Immature natural killer cell (primary cell): ENCODE results near the gene TTC1. TPM values are rescaled to one million over a fixed set of nuclear protein-coding genes. Genes with fewer than 3 reads are reported as not detected.
A peak's percentile ranks its signal among the peaks of the same experiment; 100 is the strongest.

Experiments
- DNase-seq, 3 donors: peaks; one replicate each; pipeline ENCODE4 v3.0.0; 2022; ENCODE audit warnings: mixed read lengths in 1 of 3
- H3K27ac Mint-ChIP-seq, 6 donors: one replicate each; pipeline ENCODE4 v1.8.0; 2020; ENCODE audit warnings: mixed read lengths in 6 of 6, mild to moderate bottlenecking in 5 of 6, inconsistent platforms in 4 of 6, moderate library complexity in 3 of 6
- H3K27me3 Mint-ChIP-seq, 3 donors: one replicate each; pipeline ENCODE4 v1.8.0; 2020 to 2021; ENCODE audit warnings: low read depth in 3 of 3, mild to moderate bottlenecking in 3 of 3, mixed read lengths in 3 of 3, moderate library complexity in 3 of 3, inconsistent platforms in 1 of 3
- H3K36me3 Mint-ChIP-seq, 3 donors: one replicate each; pipeline ENCODE4 v1.8.0; 2020; ENCODE audit warnings: mixed read lengths in 3 of 3, inconsistent platforms in 2 of 3, mild to moderate bottlenecking in 2 of 3
- H3K4me1 Mint-ChIP-seq, 2 donors: one replicate each; pipeline ENCODE4 v1.8.0; 2020; ENCODE audit warnings: inconsistent platforms in 2 of 2, mild to moderate bottlenecking in 2 of 2, mixed read lengths in 2 of 2, moderate library complexity in 1 of 2
- H3K4me3 Mint-ChIP-seq, 5 donors: one replicate each; pipeline ENCODE4 v1.8.0; 2020; ENCODE audit warnings: mild to moderate bottlenecking in 5 of 5, mixed read lengths in 5 of 5, inconsistent platforms in 3 of 5, moderate library complexity in 3 of 5
- H3K9me3 Mint-ChIP-seq, 6 donors: one replicate each; pipeline ENCODE4 v1.8.0; 2020; ENCODE audit warnings: mild to moderate bottlenecking in 6 of 6, mixed read lengths in 6 of 6, inconsistent platforms in 4 of 6, moderate library complexity in 3 of 6
- polyA plus RNA-seq, 3 donors: library from polyadenylated mRNA; unstranded; fragments of 300-500 nt; fragmentation: Illumina TruSeq; gene quantifications; one replicate each; pipeline ENCODE4 v1.2.3, GENCODE V29; 2021

TTC1 gene
- polyA plus RNA-seq, 3 donors from 2014 or later, result 90.2 to 129 (median 104) TPM

DNA sequence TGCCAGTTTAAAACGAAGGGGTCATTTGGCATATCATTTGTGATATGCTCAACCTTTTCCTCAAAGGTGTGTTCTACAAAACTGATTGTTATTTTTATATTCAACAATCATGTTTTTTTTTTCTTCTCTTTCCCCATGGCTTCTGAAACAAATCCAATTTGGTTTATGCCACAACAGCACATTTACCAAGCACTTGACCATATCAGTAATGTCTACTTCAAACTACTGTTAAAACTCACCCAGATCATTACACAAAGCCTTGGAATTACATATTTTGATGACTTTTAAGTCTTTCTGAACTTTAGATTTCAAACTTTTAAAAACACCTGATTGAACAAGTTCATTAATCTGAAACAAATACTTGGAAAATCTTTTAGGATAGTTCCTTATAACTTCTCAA, 81.1 kb downstream of the TTC1 start:
- Mint-ChIP-seq H3K9me3 (no peaks in the 10 kb centered on the region), H3K27me3 (no peaks in the 10 kb centered on the region), H3K4me1 (peaks cover 0 to 7% of the 10 kb centered on the region in 2 donors), H3K4me3 (no peak overlapping the region), H3K36me3 (peaks cover 17 to 23% (median 22%) of the 10 kb centered on the region in 3 donors), H3K27ac (no peak overlapping the region)
- no peak for DNase-seq

DNA sequence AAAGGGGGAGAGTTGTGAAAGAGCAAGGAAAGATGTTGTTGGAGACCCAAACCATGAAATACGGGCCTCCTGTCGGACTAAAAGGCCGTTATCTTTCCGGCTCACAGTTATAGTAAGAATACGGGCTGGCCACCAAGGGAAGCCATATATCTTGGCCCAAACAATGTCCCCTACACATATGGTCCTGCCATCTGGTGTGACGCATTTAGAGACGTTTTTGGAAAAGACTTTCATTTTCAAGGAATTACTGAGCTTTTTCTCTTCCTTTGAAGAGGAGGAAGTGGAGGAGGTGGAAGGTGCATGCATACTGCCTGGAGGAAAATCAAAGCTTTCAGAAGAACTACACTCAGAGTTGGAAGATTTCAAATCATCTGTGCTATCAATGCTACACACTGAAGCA, 83.6 kb downstream of the TTC1 start:
- DNase-seq, result no peak
- Mint-ChIP-seq H3K4me3 (no peak overlapping the region), H3K27ac (peak overlapping the region in 1 of 6 donors; percentile 14), H3K36me3 (peaks cover 21 to 23% (median 22%) of the 10 kb centered on the region in 3 donors), H3K4me1 (peaks cover 0 to 11% of the 10 kb centered on the region in 2 donors), H3K9me3 (no peaks in the 10 kb centered on the region), H3K27me3 (peaks cover 0 to 1% (median 0%) of the 10 kb centered on the region in 3 donors)

DNA sequence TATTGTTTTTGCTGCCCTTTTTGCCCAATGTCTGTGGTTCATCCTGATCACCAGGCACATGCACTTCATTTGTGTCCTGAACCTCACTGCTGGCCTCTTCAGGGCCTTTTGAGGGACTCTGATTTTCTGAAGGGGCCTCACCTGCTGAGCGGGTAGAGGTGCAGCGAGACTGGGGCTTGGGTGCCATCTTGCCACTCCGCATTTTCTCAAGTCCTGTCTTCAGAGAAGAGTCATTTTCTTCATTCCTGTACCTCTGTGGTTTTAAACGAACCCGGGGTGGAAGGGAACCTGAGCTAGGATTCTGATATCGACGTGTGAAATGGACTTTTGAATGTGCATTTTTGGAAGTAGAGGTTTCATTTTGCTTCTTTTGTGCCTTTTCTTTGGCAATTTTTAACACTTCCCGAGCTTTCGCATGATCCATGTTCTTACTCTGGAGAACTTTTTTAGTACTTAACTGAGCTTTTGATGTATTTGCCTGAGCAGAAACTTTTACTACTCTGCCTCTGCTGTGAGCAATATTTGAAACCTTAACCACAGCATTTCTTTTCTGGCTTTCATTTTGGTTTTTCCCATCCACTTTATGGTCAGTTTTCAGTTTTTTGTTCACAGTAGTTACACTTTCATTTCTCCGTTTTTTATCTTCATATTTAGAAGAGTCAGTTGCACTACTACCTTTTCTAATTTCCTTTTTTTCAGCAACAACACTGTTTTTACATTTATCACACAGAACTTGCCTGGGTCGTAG, 84.2 kb downstream of the TTC1 start:
- no peak for DNase-seq
- Mint-ChIP-seq H3K4me3 (no peak overlapping the region), H3K4me1 (peaks cover 3 to 11% of the 10 kb centered on the region in 2 donors), H3K27ac (peak overlapping the region in 2 of 6 donors; percentile 12 to 53), H3K36me3 (peaks cover 22 to 26% (median 24%) of the 10 kb centered on the region in 3 donors), H3K27me3 (peaks cover 0 to 1% (median 0%) of the 10 kb centered on the region in 3 donors), H3K9me3 (no peaks in the 10 kb centered on the region)

DNA sequence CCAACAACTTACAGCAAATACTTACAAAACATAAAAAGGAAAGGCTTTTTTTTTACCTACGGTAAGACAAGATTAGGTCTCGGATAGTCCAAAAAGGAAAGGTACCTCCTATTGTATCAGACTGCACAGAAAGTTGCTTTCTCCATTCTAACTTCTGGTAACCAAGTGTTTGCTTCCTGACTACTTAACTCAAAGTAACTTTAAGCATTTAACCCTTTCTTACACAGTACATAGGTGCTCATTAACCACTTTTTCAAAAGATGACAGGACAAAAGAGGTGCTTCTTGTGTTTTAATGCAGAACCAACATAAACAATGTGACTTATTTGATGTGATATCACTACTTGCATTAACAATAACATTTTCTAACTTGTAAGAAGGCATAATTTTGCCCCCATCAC, 87.2 kb downstream of the TTC1 start:
- Mint-ChIP-seq H3K36me3 (peaks cover 27 to 28% (median 27%) of the 10 kb centered on the region in 3 donors), H3K4me3 (no peak overlapping the region), H3K9me3 (no peaks in the 10 kb centered on the region), H3K27me3 (peaks cover 0 to 1% (median 0%) of the 10 kb centered on the region in 3 donors), H3K4me1 (peaks cover 4 to 18% of the 10 kb centered on the region in 2 donors), H3K27ac (no peak overlapping the region)
- no peak for DNase-seq

DNA sequence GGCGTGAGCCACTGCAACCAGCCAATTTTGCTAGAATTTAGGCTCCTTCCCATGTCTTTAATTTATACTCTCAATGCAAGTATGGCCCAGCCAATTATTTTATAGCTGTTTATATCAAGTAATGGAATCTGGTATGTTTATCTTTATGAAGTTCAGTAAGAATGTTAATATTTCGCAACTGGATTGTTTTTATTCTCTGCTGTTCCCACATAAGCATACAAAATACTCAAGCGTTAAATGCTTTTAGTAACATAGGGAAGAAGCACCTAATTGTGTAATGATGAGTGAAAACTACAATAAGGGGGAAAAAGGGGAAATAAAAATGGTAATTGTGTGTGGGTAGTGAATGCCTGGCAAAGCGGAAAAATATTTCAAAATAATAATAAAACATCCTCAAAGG, 89.1 kb downstream of the TTC1 start:
- DNase-seq, result no peak
- H3K36me3 Mint-ChIP-seq, result peaks cover 19 to 24% (median 19%) of the 10 kb centered on the region in 3 donors
- H3K4me3 Mint-ChIP-seq, result no peak overlapping the region
- no peak overlapping the region for H3K27ac Mint-ChIP-seq
- H3K27me3 Mint-ChIP-seq, result peaks cover 0 to 1% (median 0%) of the 10 kb centered on the region in 3 donors
- peaks cover 4 to 23% of the 10 kb centered on the region in 2 donors for H3K4me1 Mint-ChIP-seq
- H3K9me3 Mint-ChIP-seq, result no peaks in the 10 kb centered on the region

DNA sequence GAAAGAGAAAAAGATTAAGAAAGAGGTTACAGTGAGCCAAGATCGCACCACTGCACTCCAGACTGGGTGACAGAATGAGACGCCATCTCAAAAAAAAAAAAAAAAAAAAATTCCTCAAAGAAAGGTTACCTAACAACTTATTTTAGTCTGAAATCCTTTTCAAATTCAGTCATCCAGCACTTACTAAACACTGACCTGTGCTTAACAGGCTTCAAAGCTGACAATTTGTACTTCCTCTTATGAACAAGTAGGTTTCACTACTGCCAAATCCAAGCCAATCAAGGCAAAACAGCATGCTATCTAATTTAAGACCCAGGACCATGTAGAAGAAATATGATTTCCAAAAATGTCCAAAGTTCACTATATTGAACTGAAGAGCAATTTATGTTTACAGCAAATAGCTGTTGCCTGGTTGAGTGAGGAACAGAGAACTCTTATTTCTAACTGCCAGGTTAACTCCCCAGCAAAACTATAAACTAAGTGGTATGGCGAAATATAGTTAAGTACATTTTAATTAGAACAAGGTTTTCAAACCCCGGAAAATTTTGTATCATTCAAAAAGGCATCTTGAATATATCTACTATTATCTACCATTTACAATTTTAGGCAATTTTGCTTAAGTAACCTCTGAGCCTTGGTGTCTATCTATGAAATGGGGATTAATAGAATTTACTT, 96.9 kb downstream of the TTC1 start:
- H3K9me3 Mint-ChIP-seq, result no peaks in the 10 kb centered on the region
- H3K27ac Mint-ChIP-seq, result peak overlapping the region in 5 of 6 donors; percentile 4 to 76 (median 53)
- DNase-seq, result no peak
- peaks cover 3 to 15% (median 9%) of the 10 kb centered on the region in 3 donors for H3K36me3 Mint-ChIP-seq
- no peaks in the 10 kb centered on the region for H3K27me3 Mint-ChIP-seq
- peaks cover 10 to 36% of the 10 kb centered on the region in 2 donors for H3K4me1 Mint-ChIP-seq
- no peak overlapping the region for H3K4me3 Mint-ChIP-seq

- DNase-seq, result no peak
- Mint-ChIP-seq H3K4me1 (peaks cover 9 to 27% of the 10 kb centered on the region in 2 donors), H3K27ac (no peak overlapping the region), H3K9me3 (no peaks in the 10 kb centered on the region), H3K36me3 (peaks cover 5 to 23% (median 11%) of the 10 kb centered on the region in 3 donors), H3K4me3 (no peak overlapping the region), H3K27me3 (no peaks in the 10 kb centered on the region)
Observed at GRCh38 chr5:160108124-160108523, 99.2 kb downstream of the TTC1 start.

Other genes starting within 250 kb of the TTC1 start
- gene ADRA1B, start 92.7 kb upstream of the TTC1 start, polyA plus RNA-seq, result not detected
- 10 to 100 TPM; 12.1 to 46.7 (median 20.6) TPM for gene PWWP2A, start 110.3 kb downstream of the TTC1 start, polyA plus RNA-seq
- not detected for gene FABP6, start 220.4 kb downstream of the TTC1 start, polyA plus RNA-seq